Natural killer cell (primary cell): Measurements from ENCODE around the gene ID3. TPM values are rescaled to one million over a fixed set of nuclear protein-coding genes. Genes with fewer than 3 reads are reported as not detected.
A peak's percentile ranks its signal among the peaks of the same experiment; 100 is the strongest.

Source experiments
- ATAC-seq, 3 donors: fragments of 150-1000 bp in 2 of 3; fragments of 200-7000 bp in 1 of 3; cut with Tn5 transposase; 1 replicate in 1 of 3; 2 replicates in 2 of 3; pipeline ENCODE4 v1.10.0; 2021; ENCODE audit warnings: mild to moderate bottlenecking in 2 of 3, moderate library complexity in 2 of 3
- DNase-seq, 2 donors: peaks; one replicate each; pipeline versions ENCODE4 v3.0.0 to v3.0.0-alpha.2; 2013 to 2021; ENCODE audit warnings: mixed read lengths in 1 of 2
- H3K27ac ChIP-seq: one replicate; pipeline ENCODE4 v1.5.1; 2013; ENCODE audit warnings: mild to moderate bottlenecking, low read length
- H3K27me3 ChIP-seq: one replicate; pipeline ENCODE4 v1.6.1; 2013; ENCODE audit warnings: low read length; ENCODE audit not compliant: control insufficient read depth, insufficient read depth
- H3K36me3 ChIP-seq: one replicate; pipeline ENCODE4 v1.6.1; 2013; ENCODE audit warnings: low read length; ENCODE audit not compliant: control insufficient read depth, insufficient read depth
- H3K4me1 ChIP-seq: one replicate; pipeline ENCODE4 v1.6.1; 2013; ENCODE audit warnings: low read length; ENCODE audit not compliant: control insufficient read depth, insufficient read depth
- H3K4me3 ChIP-seq: one replicate; pipeline ENCODE4 v1.5.1; 2013; ENCODE audit warnings: low read length
- H3K9me3 ChIP-seq: one replicate; pipeline ENCODE4 v1.6.1; 2013; ENCODE audit warnings: low read length; ENCODE audit not compliant: control insufficient read depth, insufficient read depth
- H3K27ac Mint-ChIP-seq, 2 donors: one replicate each; pipeline ENCODE4 v1.8.0; 2022; ENCODE audit warnings: mild to moderate bottlenecking in 2 of 2, mixed read lengths in 2 of 2, moderate library complexity in 1 of 2
- H3K27me3 Mint-ChIP-seq, 2 donors: one replicate each; pipeline ENCODE4 v1.8.0; 2022; ENCODE audit warnings: low read depth in 2 of 2, mixed read lengths in 2 of 2
- H3K36me3 Mint-ChIP-seq: one replicate; pipeline ENCODE4 v1.8.0; 2022; ENCODE audit warnings: mixed read lengths
- H3K4me1 Mint-ChIP-seq, 2 donors: one replicate each; pipeline ENCODE4 v1.8.0; 2022; ENCODE audit warnings: mixed read lengths in 2 of 2
- H3K4me3 Mint-ChIP-seq: one replicate; pipeline ENCODE4 v1.8.0; 2022; ENCODE audit warnings: mild to moderate bottlenecking, moderate library complexity, mixed read lengths
- H3K9me3 Mint-ChIP-seq, 2 donors: one replicate each; pipeline ENCODE4 v1.8.0; 2022; ENCODE audit warnings: mixed read lengths in 2 of 2
- CTCF ChIP-seq: fragments of 200-600 bp; IDR thresholded peaks from one replicate; pipeline ENCODE4 v1.8.0; 2022; ENCODE audit warnings: antibody characterized with exemption
- WGBS: methylation state at CpG from one replicate; pipeline ENCODE4 v1.1.7; 2013; ENCODE audit warnings: missing lambda C conversion rate; ENCODE audit not compliant: insufficient coverage; 5-methylcytosine and 5-hydroxymethylcytosine counted together
- intact Hi-C: fragments of 100-400 bp; cut with micrococcal nuclease; formaldehyde crosslinking; loops from one replicate; pipeline ENCODE4 v1.14.2; 2022
- total RNA-seq, 4 donors: library from RNA; stranded (reverse); fragments of 120-200 nt in 1 of 4; gene quantifications; one replicate each; pipeline versions ENCODE4 v1.2.3 to v1.2.4, GENCODE V29; 2013 to 2022

Gene ID3
- total RNA-seq, 3 donors from 2014 or later (not counting 1 experiment from before 2014, with no cell fraction given), result 0.29 to 6.5 (median 2.4) TPM

- no peaks in the 10 kb centered on the region for H3K36me3 Mint-ChIP-seq
- intact Hi-C loops, result loop anchor here (1.0 kb wide), 1 partner anchor 42 kb away; no protein-coding TSS in a partner anchor
Measured at GRCh38 chr1:23539698-23540266, 19.5 kb downstream of the ID3 start.

GRCh38 chr1:23537296-23537973 lies 21.9 kb downstream of the ID3 start:
- no peak overlapping the region for H3K27ac ChIP-seq
- Mint-ChIP-seq H3K4me1 (peaks cover 14 to 17% of the 10 kb centered on the region in 2 donors), H3K36me3 (no peaks in the 10 kb centered on the region), H3K9me3 (no peaks in the 10 kb centered on the region), H3K4me3 (no peak overlapping the region), H3K27me3 (peaks cover 0 to 3% of the 10 kb centered on the region in 2 donors), H3K27ac (no peak overlapping the region)
- no peak for TF ChIP-seq CTCF
- H3K9me3 ChIP-seq, result no peaks in the 10 kb centered on the region
- intact Hi-C loops, result no loop called here
- 82% methylated on average over 7 of the region's 9 CpGs for WGBS
- no peaks in the 10 kb centered on the region for H3K36me3 ChIP-seq
- no peaks in the 10 kb centered on the region for H3K27me3 ChIP-seq
- no peak for ATAC-seq
- no peak overlapping the region for H3K4me3 ChIP-seq
- peaks cover 34% of the 10 kb centered on the region for H3K4me1 ChIP-seq
- DNase-seq, result no peak

More at GRCh38 chr1:23539698-23540266, 19.5 kb downstream of the ID3 start:
- Histone ChIP-seq H3K4me1 (peaks cover 16% of the 10 kb centered on the region), H3K9me3 (no peaks in the 10 kb centered on the region), H3K36me3 (no peaks in the 10 kb centered on the region), H3K27ac (no peak overlapping the region), H3K27me3 (no peaks in the 10 kb centered on the region), H3K4me3 (no peak overlapping the region)
- peak; percentile 92 for TF ChIP-seq CTCF
- peak; percentile 93 to 96 (median 94) for ATAC-seq
- 4% methylated on average over 15 of the region's 16 CpGs for WGBS
- peak overlapping the region in 1 of 2 donors; percentile 33 for H3K27ac Mint-ChIP-seq
- peak; percentile 81 to 96 for DNase-seq
- H3K9me3 Mint-ChIP-seq, result no peaks in the 10 kb centered on the region
- H3K4me1 Mint-ChIP-seq, result peaks cover 6 to 11% of the 10 kb centered on the region in 2 donors
- peak overlapping the region; percentile 17 for H3K4me3 Mint-ChIP-seq
- H3K27me3 Mint-ChIP-seq, result peaks cover 0 to 3% of the 10 kb centered on the region in 2 donors

GRCh38 chr1:23533246-23534023 lies 25.9 kb downstream of the ID3 start:
- peak in 1 of 2 donors; percentile 44 for DNase-seq
- intact Hi-C loops, result no loop called here
- no peaks in the 10 kb centered on the region for H3K27me3 Mint-ChIP-seq
- peaks cover 31 to 39% of the 10 kb centered on the region in 2 donors for H3K4me1 Mint-ChIP-seq
- Histone ChIP-seq H3K4me3 (no peak overlapping the region), H3K27ac (peak overlapping the region; percentile 13), H3K36me3 (no peaks in the 10 kb centered on the region), H3K27me3 (no peaks in the 10 kb centered on the region), H3K4me1 (peaks cover 57% of the 10 kb centered on the region), H3K9me3 (no peaks in the 10 kb centered on the region)
- TF ChIP-seq CTCF, result no peak
- peak overlapping the region; percentile 45 to 63 for H3K27ac Mint-ChIP-seq
- peak in 1 of 3 donors; percentile 56 for ATAC-seq
- whole genome bisulfite sequencing, result 48% methylated on average over 5 of the region's 6 CpGs
- H3K4me3 Mint-ChIP-seq, result peak overlapping the region; percentile 52
- H3K9me3 Mint-ChIP-seq, result no peaks in the 10 kb centered on the region
- H3K36me3 Mint-ChIP-seq, result no peaks in the 10 kb centered on the region
